ENCODE measurements around the gene CASKIN2.

- TF ChIP-seq CTCF (IDR thresholded peaks at IDR 0.05; ENCODE audit: low read length), result no peak
- no peak for TF ChIP-seq EZH2 (optimal IDR thresholded peaks at IDR 0.05; ENCODE audit: low read depth, low read length)
- TF ChIP-seq EZH2phosphoT487 (IDR thresholded peaks at IDR 0.05; ENCODE audit: low read length), result no peak
These were observed 34.2 kb upstream of the CASKIN2 start for GRCh38 chr17:75549246-75550138.

Data from MM.1S (cell line).